ENCODE results near the gene WDR27. TPM values are rescaled to one million over a fixed set of nuclear protein-coding genes. Genes with fewer than 3 reads are reported as not detected.

The WDR27 gene
- total RNA-seq, 3 donors from 2014 or later = 30.9 to 60.5 (median 49.1) TPM

GRCh38 chr6:169490246-169490641 is 211.6 kb downstream of the WDR27 start:
- Histone ChIP-seq H3K9me3 (no peaks in the 10 kb centered on the region), H3K4me3 (no peak overlapping the region), H3K4me1 (ENCODE audit: low read depth) (no peaks in the 10 kb centered on the region), H3K36me3 (ENCODE audit: low read depth) (no peaks in the 10 kb centered on the region)
- TF ChIP-seq CTCF (IDR thresholded peaks at IDR 0.05) = no peak
- ATAC-seq (no peak), DNase-seq (no peak)
- intact Hi-C loops (cut with DNase I, micrococcal nuclease) = no loop called here

GRCh38 chr6:169489563-169490245 is 212.1 kb downstream of the WDR27 start:
- no peak overlapping the region for H3K4me3 ChIP-seq
- intact Hi-C loops (cut with DNase I, micrococcal nuclease) = no loop called here
- H3K4me1 ChIP-seq (ENCODE audit: low read depth) = no peaks in the 10 kb centered on the region
- ATAC-seq = no peak
- H3K9me3 ChIP-seq = no peaks in the 10 kb centered on the region
- DNase-seq = no peak
- H3K36me3 ChIP-seq (ENCODE audit: low read depth) = no peaks in the 10 kb centered on the region
- TF ChIP-seq CTCF (IDR thresholded peaks at IDR 0.05) = no peak

GRCh38 chr6:169487579-169488436 is 214.0 kb downstream of the WDR27 start:
- intact Hi-C loops (cut with DNase I, micrococcal nuclease) = no loop called here
- H3K9me3 ChIP-seq = peaks cover 4% of the 10 kb centered on the region
- DNase-seq (no peak), ATAC-seq (no peak)
- no peak overlapping the region for H3K4me3 ChIP-seq
- H3K36me3 ChIP-seq (ENCODE audit: low read depth) = no peaks in the 10 kb centered on the region
- TF ChIP-seq CTCF (IDR thresholded peaks at IDR 0.05) = no peak
- H3K4me1 ChIP-seq (ENCODE audit: low read depth) = no peaks in the 10 kb centered on the region

GRCh38 chr6:169479783-169480495 is 221.9 kb downstream of the WDR27 start:
- Histone ChIP-seq H3K36me3 (ENCODE audit: low read depth) (no peaks in the 10 kb centered on the region), H3K4me3 (no peak overlapping the region), H3K9me3 (peaks cover 29% of the 10 kb centered on the region), H3K4me1 (ENCODE audit: low read depth) (no peaks in the 10 kb centered on the region)
- no peak for DNase-seq
- intact Hi-C loops (cut with DNase I, micrococcal nuclease) = no loop called here
- ATAC-seq = no peak
- TF ChIP-seq CTCF (IDR thresholded peaks at IDR 0.05) = no peak

GRCh38 chr6:169474362-169474761 is 227.5 kb downstream of the WDR27 start:
- no peak for TF ChIP-seq CTCF (IDR thresholded peaks at IDR 0.05)
- intact Hi-C loops (cut with DNase I, micrococcal nuclease) = no loop called here
- H3K4me3 ChIP-seq = no peak overlapping the region
- ATAC-seq (no peak), DNase-seq (no peak)
- H3K4me1 ChIP-seq (ENCODE audit: low read depth) = no peaks in the 10 kb centered on the region
- peaks cover 16% of the 10 kb centered on the region for H3K9me3 ChIP-seq
- no peaks in the 10 kb centered on the region for H3K36me3 ChIP-seq (ENCODE audit: low read depth)

All from mucosa of descending colon (tissue), 3 donors.